ENCODE data around the gene TGFBR2.

GRCh38 chr3:30664884-30665283 lies 58.5 kb downstream of the TGFBR2 start:
- no peak for TF ChIP-seq ZNF274 (IDR thresholded peaks at IDR 0.05; ENCODE audit: low read length)
- TF ChIP-seq ZNF274 (tag by site-specific recombination; IDR thresholded peaks at IDR 0.05; ENCODE audit: borderline replicate concordance): no peak
- TF ChIP-seq ZBTB7A (tag by site-specific recombination; IDR thresholded peaks at IDR 0.05; ENCODE audit: low read depth): no peak

Data from HEK293 (cell line).